ENCODE data around the gene SLC25A39.

The SLC25A39 gene

DNA sequence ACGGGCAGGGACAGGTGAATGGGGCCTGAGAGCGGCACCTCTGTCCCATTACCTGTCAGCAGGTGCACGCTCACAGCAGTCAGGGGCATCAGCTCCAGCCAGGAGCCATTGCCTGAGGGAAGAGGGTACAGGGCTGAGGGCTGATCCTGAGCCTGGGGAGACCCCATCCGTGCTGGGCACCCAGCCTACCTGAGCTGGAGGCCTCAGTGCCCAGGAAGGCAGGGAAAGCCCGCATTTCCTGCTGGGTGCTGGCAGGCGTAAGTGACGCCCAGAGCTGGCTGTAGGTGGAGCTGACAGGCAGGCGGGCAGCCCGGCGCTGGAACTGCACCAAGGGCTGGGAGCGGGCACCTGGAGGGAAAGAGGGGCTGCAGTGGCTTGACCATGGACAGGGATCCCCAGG is 31.6 kb upstream of the SLC25A39 start:
- TF ChIP-seq GATA2 (IDR thresholded peaks at IDR 0.05; ENCODE audit: low read depth, low read length), result no peak
- no peak for TF ChIP-seq GATA3 (IDR thresholded peaks at IDR 0.05; ENCODE audit: low read depth, low read length)

DNA sequence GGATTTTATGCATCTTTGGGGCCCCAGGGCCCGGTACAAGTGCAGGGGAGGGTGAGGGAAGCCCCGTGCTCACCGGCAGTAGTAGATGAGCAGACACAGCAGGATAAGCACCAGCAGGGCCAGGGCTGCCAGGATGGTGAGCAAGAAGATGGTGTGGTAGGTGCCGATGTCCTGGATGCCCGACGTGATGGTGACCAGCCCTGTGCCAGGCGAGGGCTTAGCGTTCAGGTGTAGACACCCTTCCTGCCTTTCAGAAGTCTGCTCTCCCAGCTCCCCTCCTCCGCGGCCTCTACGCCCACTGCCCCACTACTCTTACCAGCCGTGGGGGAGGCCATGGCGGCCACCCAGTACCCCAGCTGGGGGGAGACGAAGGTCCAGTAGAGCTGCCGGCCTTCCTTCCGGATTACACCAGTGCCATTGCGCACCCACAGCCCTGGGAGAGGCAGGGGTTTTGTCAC is 31.0 kb upstream of the SLC25A39 start:
- no peak for TF ChIP-seq GATA2 (IDR thresholded peaks at IDR 0.05; ENCODE audit: low read depth, low read length)
- no peak for TF ChIP-seq GATA3 (IDR thresholded peaks at IDR 0.05; ENCODE audit: low read depth, low read length)

GRCh38 chr17:44354582-44355561 is 30.2 kb upstream of the SLC25A39 start:
- no peak for TF ChIP-seq GATA3 (IDR thresholded peaks at IDR 0.05; ENCODE audit: low read depth, low read length)
- no peak for TF ChIP-seq GATA2 (IDR thresholded peaks at IDR 0.05; ENCODE audit: low read depth, low read length)

DNA sequence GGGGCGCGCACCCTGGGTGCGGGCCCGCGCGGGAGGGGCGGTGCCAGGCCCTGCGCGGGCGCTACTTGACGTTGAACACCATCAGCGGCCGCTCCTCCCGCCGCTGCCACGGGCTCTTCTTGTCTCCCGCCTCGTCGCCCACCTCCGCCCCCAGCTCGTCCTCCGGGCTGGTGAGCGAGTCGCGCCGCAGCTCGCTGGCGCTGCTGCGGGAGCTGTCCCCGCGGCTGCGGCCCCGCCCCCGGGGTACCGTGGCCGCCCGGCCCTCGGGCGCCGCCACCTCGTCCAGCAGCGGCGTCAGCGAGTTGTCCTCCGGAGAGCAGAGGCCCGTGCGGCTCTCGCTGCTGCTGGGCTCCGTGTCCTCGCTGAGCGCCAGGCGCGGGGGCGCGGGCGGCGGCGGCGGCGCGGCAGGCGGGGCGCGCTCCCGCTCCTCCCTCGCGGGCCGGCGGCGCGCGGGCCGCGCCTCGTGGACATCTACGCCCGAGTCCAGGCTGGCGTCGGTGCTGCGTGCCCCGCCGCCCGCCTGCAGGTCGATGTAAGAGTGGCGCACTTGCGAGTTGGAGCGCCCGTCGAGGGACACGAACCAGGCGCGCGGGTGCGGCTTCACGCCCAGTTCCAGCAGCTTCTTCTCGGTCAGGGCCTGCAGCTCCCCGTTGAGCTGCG is 29.2 kb upstream of the SLC25A39 start:
- TF ChIP-seq GATA3 (IDR thresholded peaks at IDR 0.05; ENCODE audit: low read depth, low read length) (no peak), GATA2 (IDR thresholded peaks at IDR 0.05; ENCODE audit: low read depth, low read length) (no peak)

DNA sequence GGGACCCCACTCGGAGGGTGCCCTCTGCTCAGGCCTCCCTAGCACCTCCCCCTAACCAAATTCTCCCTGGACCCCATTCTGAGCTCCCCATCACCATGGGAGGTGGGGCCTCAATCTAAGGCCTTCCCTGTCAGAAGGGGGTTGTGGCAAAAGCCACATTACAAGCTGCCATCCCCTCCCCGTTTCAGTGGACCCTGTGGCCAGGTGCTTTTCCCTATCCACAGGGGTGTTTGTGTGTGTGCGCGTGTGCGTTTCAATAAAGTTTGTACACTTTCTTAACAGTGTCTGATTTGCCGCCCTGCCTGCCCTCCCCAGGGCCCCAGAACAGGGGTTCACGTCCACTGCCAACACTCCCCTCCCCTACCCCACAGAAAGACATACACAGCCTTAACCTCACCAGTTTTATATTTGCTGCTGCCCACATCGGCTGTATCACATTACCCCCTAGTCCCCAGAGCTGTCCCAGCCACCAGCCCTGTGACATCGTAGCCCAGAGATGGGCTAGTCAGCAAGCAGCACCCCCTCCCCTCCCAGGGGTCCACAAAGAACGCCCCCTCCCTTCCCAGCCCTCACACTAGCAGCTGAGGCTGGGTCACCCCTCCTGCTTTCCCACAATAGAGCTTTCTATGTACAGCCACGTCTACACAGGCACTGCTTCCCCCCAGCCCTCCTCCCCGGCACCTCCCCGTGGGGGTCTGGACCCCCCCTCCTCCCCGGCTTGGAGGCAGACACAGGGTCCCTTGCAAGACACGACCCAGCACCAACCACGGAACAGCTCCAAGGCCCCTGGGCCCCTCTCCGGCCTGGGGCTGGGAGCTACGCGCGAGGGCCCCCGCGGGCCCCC is 28.4 kb upstream of the SLC25A39 start:
- TF ChIP-seq GATA2 (IDR thresholded peaks at IDR 0.05; ENCODE audit: low read depth, low read length), result no peak
- no peak for TF ChIP-seq GATA3 (IDR thresholded peaks at IDR 0.05; ENCODE audit: low read depth, low read length)

- TF ChIP-seq GATA2 (IDR thresholded peaks at IDR 0.05; ENCODE audit: low read depth, low read length) (no peak), GATA3 (IDR thresholded peaks at IDR 0.05; ENCODE audit: low read depth, low read length) (no peak)
Measured at GRCh38 chr17:44351961-44352827, 27.6 kb upstream of the SLC25A39 start.

- TF ChIP-seq GATA3 (IDR thresholded peaks at IDR 0.05; ENCODE audit: low read depth, low read length) (no peak), GATA2 (IDR thresholded peaks at IDR 0.05; ENCODE audit: low read depth, low read length) (no peak)
Measured at GRCh38 chr17:44351464-44351863, 26.8 kb upstream of the SLC25A39 start.

GRCh38 chr17:44350733-44351226 is 26.2 kb upstream of the SLC25A39 start:
- TF ChIP-seq GATA3 (IDR thresholded peaks at IDR 0.05; ENCODE audit: low read depth, low read length), result no peak
- no peak for TF ChIP-seq GATA2 (IDR thresholded peaks at IDR 0.05; ENCODE audit: low read depth, low read length)

DNA sequence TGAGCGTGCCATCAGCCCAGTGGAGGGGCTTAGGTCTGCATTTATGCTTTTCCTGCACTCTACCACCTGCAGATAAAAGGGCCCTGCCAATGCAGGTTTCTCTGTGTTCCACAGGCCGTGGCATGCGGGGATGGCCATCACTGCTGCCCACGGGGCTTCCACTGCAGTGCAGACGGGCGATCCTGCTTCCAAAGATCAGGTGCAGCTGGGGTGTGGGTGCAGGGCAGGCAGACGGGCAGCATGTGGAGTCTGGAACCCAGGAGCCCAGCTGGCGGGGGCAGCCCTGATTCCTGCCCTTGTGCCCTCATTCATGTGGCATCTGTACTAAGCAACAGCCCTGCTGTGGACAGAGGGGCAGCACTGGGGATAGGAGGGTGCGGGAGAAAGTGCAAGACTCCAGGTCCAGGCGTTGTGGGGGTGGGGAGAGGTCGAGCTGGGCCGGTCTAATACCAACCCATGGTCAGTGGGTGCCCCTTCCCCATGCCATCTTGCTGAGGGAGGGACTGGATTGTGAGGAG is 25.0 kb upstream of the SLC25A39 start:
- TF ChIP-seq GATA2 (IDR thresholded peaks at IDR 0.05; ENCODE audit: low read depth, low read length) (no peak), GATA3 (IDR thresholded peaks at IDR 0.05; ENCODE audit: low read depth, low read length) (no peak)

DNA sequence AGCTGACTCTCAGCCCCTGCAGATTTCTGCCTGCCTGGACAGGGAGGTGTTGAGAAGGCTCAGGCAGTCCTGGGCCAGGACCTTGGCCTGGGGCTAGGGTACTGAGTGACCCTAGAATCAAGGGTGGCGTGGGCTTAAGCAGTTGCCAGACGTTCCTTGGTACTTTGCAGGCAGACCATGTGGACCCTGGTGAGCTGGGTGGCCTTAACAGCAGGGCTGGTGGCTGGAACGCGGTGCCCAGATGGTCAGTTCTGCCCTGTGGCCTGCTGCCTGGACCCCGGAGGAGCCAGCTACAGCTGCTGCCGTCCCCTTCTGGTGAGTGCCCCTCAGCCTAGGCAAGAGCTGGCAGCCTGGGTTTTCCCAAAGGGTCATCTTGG is 24.4 kb upstream of the SLC25A39 start:
- TF ChIP-seq GATA2 (IDR thresholded peaks at IDR 0.05; ENCODE audit: low read depth, low read length), result no peak
- no peak for TF ChIP-seq GATA3 (IDR thresholded peaks at IDR 0.05; ENCODE audit: low read depth, low read length)

DNA sequence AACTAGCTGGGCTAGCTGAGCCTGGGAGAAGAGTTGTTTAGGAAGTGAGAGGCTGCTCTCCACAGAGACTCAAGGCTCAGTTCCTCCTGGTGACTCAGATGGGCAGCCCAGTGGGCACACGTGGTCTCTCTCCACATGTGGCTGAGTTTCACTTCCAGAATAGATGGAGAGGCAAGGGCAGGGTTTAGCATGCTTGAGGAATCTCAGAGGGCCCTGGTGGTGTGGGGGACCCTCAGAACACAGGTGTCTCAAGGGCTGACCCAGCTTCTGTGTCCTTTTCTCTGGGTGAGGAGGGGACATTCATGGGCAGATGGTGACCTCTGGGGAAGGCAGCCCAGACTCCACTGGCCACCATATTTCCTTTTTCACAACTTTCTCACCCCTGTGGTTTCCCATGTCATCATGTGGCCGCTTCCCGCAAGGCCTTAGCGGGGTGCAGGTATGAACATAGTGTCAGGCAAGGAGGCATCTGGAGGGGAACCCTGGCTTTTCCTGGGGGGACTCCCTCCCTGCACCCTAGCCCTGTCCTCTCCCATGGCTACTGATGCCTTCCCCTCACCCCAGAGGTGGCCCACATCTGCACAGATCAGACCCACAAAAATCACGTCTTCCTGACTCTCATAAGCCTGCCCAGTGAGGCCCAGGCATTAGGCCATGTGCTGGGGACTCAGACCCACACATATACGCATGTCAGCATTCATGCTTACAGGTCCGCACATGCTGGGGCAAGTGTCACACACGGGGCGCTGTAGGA is 23.8 kb upstream of the SLC25A39 start:
- TF ChIP-seq GATA3 (IDR thresholded peaks at IDR 0.05; ENCODE audit: low read depth, low read length), result no peak
- no peak for TF ChIP-seq GATA2 (IDR thresholded peaks at IDR 0.05; ENCODE audit: low read depth, low read length)

All from SH-SY5Y (cell line).